Forelimb muscle (tissue), 1 donor: Measurements from ENCODE around the gene CCNO. TPM values are rescaled to one million over a fixed set of nuclear protein-coding genes. Genes with fewer than 3 reads are reported as not detected.

Source experiments
- DNase-seq: peaks from one replicate; pipeline ENCODE4 v3.0.0-alpha.2; 2013; ENCODE audit warnings: low read depth
- polyA plus RNA-seq: library from polyadenylated mRNA; unstranded; fragments of 120-200 nt; gene quantifications from one replicate; pipeline ENCODE4 v1.2.1, GENCODE V29; 2013; ENCODE audit not compliant: insufficient read length

The CCNO gene
- polyA plus RNA-seq, 1 donor, result not detected

GRCh38 chr5:55222985-55223811 lies 10.2 kb downstream of the CCNO start:
- DNase-seq, result no peak

GRCh38 chr5:55222092-55222984 lies 11.1 kb downstream of the CCNO start:
- no peak for DNase-seq

DNA sequence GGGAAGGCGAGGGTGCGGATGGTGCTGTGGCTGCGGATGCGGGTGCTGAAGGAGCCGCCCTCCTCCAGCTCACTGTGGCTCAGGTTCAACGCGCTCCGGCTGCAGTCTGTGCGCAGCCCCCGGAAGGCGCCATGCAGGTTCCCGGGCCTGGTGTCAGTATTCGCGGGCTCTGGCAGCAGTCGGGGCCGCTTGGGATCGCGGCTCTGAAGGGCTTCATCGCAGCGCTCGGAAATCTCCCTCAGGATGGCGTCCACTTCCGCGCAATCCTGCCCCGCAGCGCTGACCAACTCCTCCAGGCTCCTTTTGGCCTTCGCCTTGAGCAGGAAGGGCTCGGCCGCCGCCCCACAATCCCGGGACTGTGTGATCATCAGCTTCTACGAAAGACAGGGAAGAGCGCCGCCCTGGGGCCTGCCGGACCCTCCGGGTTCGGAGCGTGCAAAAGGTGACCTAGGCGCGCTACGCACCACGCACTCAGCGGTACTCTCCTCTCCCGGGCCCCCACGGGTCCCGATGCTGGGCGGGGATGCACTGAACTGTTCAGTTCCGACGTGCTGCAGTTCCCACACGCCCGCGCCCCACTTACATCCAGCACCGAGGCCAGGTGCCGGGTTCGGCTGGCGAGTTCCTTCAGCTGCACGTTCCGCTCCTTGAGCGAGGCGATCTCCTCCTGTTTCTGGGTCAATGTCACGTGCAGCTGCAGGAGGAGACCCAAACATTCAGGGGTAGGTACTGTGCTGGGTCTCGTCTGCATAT lies 12.8 kb downstream of the CCNO start:
- no peak for DNase-seq

DNA sequence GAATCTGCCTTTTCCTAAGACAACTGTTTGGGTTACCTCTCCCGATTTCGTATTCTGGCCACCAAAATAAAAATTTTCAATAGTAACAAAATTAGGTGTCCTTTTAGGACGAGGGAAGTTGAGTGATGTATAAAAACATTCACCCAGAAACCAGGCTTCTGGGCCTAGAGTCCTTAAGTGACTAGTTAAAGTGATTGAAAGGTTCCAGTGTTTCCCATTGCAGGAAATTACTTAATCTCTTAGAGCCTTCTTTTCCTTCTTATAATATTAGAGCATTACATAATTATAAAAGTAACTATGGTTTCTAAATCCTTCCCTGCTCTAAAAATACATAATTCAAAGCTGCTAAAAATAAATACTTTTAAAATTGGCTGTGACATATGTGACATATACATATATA lies 13.6 kb downstream of the CCNO start:
- no peak for DNase-seq

DNA sequence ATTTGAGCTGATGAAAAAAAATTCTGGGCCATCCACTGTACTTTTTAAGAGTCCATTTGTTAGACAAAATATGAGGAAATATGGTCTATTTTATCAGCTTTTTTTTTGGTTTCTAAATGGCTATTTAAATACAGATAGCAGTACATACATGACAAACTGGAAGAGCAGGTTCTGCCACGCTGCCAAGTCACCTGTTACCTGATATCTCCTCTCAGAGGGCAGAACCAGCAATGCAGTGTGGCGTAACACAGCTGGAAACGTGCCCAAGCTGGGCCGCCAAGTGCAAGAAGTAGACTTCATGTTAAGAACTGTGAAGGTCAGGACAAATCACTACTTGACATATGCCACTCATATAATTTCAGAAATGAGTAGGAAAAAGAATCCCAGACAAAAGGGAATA lies 14.4 kb downstream of the CCNO start:
- no peak for DNase-seq

DNA sequence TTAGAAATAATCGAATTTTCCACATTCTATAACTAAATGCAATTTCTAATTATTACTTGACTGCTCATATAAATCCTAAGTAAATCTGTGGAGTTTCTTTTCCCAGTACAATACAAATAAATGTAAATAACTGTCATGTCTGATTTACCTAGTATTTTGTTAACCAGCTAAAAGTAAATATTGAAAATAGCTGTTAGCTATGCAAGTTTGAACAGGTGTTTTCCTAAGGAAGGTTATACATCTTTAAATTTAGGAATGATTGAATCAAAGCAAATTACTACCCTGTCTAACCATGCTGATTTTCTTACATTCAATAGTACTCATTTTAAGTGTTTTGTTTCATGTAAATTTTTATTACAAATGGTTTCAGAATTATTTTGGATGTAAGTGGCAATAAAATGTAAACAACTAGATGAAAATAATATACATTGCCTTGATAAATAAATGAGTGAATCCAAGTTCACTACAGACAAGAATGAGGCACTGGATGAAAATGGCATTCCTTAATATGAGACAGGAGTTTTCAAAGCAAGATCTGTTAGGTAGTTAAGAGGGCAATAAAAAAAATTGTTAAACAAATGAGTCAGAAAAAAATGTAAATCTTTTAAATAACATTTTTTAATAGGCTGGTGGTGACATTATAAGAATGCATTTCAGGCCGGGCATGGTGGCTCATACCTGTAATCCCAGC lies 22.1 kb downstream of the CCNO start:
- no peak for DNase-seq

DNA sequence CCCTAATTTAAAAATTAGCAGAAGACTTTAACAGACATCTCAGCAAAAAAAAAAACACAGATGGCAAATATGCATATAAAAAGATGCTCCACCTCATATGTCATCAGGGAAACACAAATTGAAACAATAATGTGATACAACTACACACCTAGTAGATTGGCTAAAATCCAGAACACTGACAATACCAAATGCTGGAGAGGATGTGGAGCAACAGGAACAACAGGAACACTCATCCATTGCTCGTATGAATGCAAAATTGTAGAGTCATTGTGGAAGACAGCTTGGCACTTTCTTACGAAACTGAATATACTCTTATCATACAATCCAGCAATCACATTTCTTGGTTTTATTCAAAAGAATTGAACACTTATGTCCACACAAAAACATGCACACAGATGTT lies 28.4 kb downstream of the CCNO start:
- no peak for DNase-seq

- no peak for DNase-seq
These were observed 42.2 kb downstream of the CCNO start for GRCh38 chr5:55191165-55191564.

DNA sequence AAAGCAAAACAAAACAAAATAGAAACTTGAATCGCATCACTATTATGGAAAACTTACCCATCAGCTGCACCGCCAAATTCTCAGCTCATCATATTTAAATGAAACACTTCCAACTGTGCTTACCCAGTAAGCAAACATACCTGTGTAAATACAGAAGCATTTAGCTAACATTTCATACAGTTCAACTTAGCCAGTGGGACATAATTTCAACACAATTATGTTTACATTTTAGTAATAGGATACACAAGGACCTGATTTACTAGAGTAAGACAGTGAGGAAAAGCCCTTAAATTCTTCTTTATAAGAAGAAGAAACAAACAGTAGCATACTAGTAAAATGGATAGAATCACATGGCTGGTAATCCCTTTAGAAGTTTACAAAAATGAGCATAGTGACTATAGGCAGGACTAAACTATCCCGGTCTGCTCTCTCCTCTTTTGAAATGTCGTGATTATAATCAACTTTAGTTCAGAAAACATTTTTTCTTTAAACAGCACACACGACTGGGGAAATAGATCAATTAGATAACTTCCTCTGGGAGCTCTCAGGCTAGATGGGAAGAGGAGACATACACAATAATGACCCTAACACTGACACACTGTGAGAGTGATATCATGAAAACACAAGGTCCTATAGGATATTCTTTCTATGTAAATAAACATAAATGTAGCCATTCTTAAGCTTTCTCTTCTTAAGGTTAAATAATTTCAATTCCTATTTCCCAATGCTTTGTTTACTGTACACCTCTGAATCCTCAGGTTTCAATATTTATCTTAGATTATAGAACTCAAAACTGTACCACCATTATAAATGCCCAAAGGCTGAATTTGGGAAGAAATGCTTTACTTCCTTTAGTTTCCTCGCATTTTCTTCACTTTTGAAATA lies 44.5 kb downstream of the CCNO start:
- DNase-seq, result no peak

GRCh38 chr5:55187370-55187769 lies 46.0 kb downstream of the CCNO start:
- DNase-seq, result no peak

Other genes starting within 250 kb of the CCNO start
- gene ESM1, start 248.0 kb downstream of the CCNO start, polyA plus RNA-seq, result 1.7 TPM
- 0.16 TPM for gene GZMK, start 209.4 kb downstream of the CCNO start, polyA plus RNA-seq
- 0.67 TPM for gene GZMA, start 131.0 kb downstream of the CCNO start, polyA plus RNA-seq
- gene GPX8, start 73.4 kb downstream of the CCNO start, polyA plus RNA-seq, result 48.7 TPM
- not detected for gene CDC20B, start 60.4 kb downstream of the CCNO start, polyA plus RNA-seq
- not detected for gene MCIDAS, start 6.3 kb downstream of the CCNO start, polyA plus RNA-seq
- gene DHX29, start 74.1 kb upstream of the CCNO start, polyA plus RNA-seq, result 26.6 TPM
- gene MTREX, start 74.4 kb upstream of the CCNO start, polyA plus RNA-seq, result 66.8 TPM